Fibroblast of skin of abdomen (primary cell): ENCODE measurements around the gene GPR157.
"Not testable (repeated sequence)": the region's sequence is repeated elsewhere in the genome, so short reads cannot be mapped to it uniquely, and the experiment has no call there.

Source experiments
- DNase-seq: peaks from one replicate; pipeline ENCODE4 v3.0.0-alpha.2; 2013

The GPR157 gene

GRCh38 chr1:9145714-9146113, 16.8 kb upstream of the GPR157 start:
- DNase-seq = no peak

- DNase-seq = peak; percentile 34
These were observed 16.2 kb upstream of the GPR157 start for GRCh38 chr1:9145021-9145668.

DNA sequence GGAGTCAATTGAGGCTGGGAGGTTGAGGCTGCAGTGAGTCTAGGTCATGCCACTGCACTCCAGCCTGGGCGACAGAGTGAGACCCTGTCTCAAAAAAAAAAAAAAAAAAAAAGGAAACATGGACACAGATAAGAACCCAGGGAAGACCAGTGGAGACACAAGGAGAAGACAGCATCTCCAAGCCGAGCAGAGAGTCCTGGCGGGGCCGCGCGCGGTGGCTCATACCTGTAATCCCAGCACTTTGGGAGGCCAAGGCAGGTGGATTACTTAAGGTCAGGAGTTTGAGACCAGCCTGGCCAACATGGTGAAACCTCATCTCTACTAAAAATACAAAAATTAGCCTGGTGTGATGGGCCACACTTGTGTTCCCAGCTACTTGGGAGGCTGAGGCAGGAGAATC, 15.6 kb upstream of the GPR157 start:
- not testable (repeated sequence) for DNase-seq

DNA sequence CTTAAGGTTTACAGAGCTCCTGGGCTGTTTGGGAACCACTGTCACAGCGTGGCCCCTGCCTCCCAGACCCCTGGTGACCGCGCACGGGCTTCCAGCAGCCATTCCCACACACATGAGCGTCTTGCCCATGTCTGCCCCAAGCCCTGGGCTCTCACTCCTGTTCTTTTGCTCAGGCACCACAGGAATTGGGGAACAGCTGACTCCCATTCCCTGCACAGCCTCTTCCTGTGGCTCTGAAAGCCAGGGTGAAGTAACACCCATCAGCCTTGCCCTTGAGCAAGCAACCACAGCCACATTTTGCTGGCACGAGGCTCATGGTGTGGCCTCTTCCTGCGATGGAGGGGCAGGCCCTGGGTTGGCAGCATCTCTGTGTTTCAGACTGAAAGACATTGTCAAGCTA, 14.3 kb upstream of the GPR157 start:
- DNase-seq = peak; percentile 29

GRCh38 chr1:9139930-9140329, 11.0 kb upstream of the GPR157 start:
- DNase-seq = no peak

GRCh38 chr1:9136932-9137331, 8.0 kb upstream of the GPR157 start:
- no peak for DNase-seq

DNA sequence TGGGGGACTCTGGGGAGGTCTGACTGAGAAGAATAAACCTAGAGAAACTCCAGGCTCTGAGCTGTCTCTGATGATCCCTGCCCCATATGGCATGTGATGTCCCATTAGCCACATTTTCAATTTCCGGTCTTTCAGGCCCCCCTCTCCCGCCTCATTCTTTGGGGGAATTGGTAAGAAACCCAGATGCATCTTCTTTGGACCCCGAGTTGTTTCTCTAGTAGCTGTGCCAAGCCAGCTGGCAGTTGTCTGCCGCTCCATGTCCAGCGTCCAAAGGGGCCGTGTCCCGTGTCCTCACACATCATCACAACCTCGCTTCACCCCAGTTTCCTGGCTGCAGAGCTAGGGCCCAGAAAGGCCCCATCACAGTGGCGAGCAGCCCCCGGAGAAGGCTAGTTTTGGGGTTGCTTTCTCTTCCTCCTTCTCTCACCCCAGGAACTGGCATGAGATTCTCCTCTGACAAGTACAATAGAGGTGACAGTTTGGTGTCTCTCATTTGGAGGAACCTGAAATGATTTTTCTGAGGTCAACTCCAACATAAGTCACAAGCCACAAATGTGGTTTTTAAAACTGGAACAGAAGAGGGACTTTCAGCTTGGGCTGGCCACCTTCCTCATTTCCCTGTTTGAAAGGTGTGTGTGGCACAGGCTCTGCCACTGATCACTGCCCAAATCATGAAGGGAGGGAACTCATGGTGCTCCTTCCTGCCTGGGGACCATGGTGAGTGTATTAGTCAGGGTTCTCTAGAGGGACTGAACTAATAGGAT, 6.4 kb upstream of the GPR157 start:
- no peak for DNase-seq

- DNase-seq = no peak
These were observed 5.1 kb upstream of the GPR157 start for GRCh38 chr1:9133870-9134585.

DNA sequence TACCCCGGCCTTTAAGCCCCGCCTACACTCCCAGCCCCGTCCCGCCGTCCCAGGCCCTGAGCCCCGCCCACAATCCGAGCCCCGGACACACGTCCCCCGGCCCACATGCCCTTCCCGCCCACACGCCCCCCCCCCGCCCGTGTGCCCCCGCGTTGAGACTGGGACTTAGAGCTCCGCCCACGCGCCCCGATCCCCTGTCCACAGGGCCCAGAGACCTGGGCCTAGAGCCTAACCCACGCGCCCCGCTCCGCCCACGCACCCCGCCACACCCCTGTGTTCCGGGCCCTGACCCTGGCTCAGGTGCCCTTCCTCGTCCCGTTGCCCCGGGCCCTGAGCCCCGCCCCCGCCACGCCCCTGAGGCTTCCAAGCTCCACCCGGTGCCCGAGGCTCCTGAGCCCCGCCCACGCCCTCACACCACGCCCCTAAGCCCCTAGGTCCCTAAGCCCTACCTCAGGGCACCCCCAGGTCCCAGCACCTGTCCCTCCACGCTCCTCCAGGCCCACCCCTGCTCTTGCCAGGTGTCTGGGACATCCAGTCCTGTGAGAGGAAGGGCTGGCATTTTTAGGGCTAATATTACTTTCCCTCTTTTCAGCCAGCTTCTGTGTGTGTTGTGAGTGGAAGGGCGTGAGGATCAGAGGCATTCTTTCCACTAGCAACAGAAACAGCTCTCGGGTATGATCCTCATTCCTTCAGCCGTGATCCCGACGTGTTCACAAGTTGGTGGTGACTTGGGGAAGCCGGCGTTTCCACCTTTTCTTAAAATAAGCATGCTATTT, 552 bp upstream of the GPR157 start:
- peak; percentile 36 for DNase-seq

DNA sequence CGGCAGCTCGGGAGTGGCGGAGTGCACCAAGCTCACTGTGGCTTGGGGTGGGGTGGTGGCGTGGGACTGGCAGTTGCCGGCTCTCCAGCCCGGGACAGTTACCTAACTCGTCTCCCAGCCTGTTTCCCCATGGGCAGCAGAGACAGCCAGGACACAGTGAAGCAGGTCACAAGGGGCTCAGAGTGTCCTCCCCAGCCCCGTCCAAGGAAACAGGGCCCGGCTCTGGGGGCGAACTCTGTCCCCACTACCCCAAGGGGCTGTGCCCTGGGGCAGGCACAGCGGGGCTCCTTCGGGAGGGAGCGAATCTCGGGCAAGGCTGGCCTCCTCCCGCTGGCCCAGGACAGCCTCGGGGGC, 759 bp downstream of the GPR157 start:
- no peak for DNase-seq

- DNase-seq = no peak
These were observed 1.3 kb downstream of the GPR157 start for GRCh38 chr1:9127395-9128165.

GRCh38 chr1:9126511-9126910, 2.4 kb downstream of the GPR157 start:
- DNase-seq = no peak

DNA sequence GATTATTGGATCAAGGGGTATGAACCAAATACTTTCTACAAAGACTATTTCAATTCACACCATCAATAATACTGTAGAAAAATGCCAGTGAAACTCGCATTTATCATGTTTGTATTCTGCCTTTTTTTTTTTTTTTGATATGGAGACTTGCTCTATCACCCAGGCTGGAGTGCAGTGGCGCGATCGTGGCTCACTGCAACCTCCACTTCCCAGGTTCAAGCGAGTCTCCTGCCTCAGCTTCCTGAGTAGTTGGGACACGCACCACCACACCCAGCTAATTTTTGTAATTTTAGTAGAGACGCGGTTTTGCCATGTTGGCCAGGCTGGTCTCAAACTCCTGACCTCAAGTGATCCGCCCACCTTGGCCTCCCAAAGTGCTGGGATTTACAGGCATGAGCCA, 3.1 kb downstream of the GPR157 start:
- not testable (repeated sequence) for DNase-seq

GRCh38 chr1:9125325-9125724, 3.6 kb downstream of the GPR157 start:
- DNase-seq = no peak

DNA sequence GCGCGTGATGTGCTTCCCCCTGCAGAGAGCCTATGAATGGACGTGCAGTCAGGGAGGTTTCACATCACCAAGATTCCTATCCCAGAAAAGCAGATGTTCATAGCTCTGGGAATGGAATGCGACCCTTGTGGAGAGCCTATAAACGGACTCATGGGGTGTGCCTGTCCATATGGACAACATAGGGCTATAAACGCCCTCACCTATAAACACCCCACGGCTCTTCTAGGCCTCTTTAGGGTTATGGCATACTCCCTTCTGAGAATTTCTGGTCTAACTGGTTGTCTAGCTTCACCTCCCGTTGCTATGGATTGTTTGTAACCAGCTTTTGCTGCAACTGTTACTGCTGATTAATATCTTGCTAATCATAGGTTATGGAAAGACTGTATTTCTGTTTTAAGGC, 4.5 kb downstream of the GPR157 start:
- not testable (repeated sequence) for DNase-seq

DNA sequence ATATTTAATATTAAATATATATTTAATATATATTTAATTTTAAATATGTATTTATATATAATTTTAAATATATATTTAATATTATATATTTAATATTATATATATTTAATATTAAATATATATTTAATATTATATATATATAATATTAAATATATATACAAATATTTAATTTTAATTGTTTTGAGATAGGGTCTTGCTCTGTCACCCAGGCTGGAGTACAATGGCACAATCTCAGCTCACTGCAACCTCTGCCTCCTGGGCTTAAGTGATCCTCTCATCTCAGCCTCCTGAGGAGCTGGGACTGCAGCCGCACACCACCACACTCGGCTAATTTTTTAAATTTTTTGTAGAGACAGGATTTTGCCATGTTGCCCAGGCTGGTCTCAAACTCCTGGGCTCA, 5.2 kb downstream of the GPR157 start:
- DNase-seq = not testable (repeated sequence)

DNA sequence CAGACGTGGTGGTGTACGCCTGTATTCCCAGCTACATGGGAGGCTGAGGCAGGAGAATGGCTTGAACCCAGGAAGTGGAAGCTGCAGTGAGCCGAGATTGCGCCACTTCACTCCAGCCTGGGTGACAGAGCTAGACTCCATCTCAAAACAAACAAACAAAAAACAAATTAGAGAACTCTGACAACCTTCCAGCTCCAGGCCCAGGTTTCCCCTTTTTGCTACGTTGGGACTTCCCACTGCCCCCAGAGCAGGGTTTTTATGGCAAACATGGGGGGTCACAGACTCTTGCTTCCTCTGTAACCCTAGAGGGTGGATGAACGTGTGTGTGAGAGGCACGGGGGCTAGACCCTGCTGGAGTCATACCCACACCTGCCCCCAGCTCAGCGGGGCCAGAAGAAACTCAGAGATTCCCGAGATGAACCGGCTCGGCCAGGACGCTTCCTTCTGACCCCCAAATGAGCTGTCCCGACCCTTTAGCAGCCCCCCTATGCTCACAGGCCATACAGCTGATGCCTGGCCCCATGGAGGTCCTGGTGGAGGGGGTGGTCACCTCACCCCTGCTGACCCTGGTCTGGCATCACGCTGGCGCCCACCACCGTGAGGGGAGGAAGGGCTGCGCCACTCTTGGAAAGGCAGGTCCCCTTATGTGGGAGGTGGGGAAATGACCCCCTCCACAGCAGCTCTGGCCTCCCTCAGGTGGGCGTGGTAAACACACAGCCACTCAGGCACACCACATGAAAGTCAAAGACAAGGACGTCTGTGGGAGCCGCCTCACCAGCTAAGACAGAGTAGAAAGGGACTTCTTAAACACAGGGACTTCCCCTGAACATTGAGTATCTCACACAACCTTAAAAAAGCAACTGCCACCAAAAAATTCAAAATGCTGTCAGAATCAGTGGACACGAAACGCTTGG, 7.1 kb downstream of the GPR157 start:
- DNase-seq = no peak

- DNase-seq = no peak
These were observed 8.5 kb downstream of the GPR157 start for GRCh38 chr1:9120312-9120958.

DNA sequence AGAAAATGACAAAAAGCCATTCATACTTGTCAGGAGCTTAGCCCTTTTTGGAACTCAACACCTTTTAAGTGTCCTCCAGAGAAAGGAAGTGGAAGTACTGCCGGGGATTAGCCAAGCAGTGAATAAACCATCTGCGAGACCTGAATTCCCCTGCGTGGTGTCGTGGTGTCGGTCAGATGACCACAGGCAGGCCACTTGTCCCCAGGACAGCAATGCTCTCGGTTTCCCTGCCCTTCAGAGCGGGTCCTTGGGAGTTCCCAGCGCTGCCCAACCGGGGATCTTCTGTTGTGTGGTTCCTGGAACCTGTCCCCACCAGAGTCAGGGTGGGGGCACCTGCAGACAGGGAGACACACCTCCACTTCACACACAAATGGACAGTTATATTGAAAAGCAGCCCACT, 9.2 kb downstream of the GPR157 start:
- no peak for DNase-seq

DNA sequence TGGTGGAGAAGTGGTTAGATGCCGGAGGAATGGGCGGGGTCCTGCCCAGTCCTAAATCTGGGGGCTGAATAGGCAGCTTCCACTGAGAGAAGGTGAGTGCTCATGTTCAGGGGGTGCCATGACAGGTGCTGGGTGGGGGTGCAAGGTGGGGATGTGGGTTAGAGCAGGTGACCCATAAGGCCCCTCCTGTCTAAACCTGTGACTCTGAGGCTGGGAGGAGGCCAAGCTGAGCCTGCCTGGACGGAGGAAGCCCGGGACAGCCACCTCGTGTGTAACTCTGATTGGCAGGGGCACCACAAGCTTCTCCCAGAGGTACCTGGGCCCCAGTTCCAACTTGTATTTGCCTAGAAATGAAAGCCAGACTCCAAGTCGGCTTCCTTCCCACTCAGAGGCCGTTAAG, 10.7 kb downstream of the GPR157 start:
- no peak for DNase-seq
